Measurements from ENCODE around the gene PPM1M. TPM values are rescaled to one million over a fixed set of nuclear protein-coding genes. Genes with fewer than 3 reads are reported as not detected.
A peak's percentile ranks its signal among the peaks of the same experiment; 100 is the strongest.

Gene PPM1M
- total RNA-seq, 1 donor from 2014 or later: 1.1 TPM

DNA sequence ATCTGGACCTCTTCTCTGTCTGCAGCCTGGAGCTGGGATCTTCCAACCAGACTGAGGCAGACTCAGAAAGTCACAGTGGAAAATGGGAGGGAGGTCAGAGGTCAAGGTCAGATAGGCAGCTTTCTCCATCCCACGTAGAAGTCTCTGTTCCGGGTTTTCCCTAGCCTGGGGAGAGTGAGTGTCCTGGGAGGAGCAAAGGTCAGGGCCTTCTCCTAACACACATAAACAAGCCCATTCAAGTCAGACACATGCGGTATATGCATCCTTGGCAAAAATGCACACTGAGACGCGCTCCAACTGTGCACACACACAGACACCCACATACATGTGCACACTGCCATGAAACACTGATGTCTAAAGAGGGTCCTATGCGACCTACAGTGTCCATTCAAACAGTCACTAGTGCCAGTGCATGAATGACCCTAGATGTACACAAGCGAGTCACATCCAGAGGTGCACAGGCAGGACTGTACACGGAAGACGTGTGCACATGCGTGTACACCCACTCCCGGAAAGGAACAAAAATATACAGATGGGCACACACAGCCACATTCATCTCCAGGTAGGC, 7.3 kb upstream of the PPM1M start:
- Histone ChIP-seq H3K36me3 (no peaks in the 10 kb centered on the region), H3K9ac (no peak overlapping the region), H3K4me1 (peaks cover 8% of the 10 kb centered on the region), H4K20me1 (ENCODE audit: low read depth) (peaks cover 10% of the 10 kb centered on the region), H3F3A (ENCODE audit: low read depth) (no peaks in the 10 kb centered on the region), H3K4me3 (peak overlapping the region; percentile 87), H3K79me2 (ENCODE audit: low read depth) (peaks cover 7% of the 10 kb centered on the region), H2AFZ (replicated peaks) (peak overlapping the region; percentile 90), H3K27ac (no peak overlapping the region), H3K9me3 (ENCODE audit: low read depth) (no peaks in the 10 kb centered on the region), H3K4me2 (peak overlapping the region; percentile 88), H3K27me3 (peaks cover 3% of the 10 kb centered on the region)
- TF ChIP-seq, protein P1, sequence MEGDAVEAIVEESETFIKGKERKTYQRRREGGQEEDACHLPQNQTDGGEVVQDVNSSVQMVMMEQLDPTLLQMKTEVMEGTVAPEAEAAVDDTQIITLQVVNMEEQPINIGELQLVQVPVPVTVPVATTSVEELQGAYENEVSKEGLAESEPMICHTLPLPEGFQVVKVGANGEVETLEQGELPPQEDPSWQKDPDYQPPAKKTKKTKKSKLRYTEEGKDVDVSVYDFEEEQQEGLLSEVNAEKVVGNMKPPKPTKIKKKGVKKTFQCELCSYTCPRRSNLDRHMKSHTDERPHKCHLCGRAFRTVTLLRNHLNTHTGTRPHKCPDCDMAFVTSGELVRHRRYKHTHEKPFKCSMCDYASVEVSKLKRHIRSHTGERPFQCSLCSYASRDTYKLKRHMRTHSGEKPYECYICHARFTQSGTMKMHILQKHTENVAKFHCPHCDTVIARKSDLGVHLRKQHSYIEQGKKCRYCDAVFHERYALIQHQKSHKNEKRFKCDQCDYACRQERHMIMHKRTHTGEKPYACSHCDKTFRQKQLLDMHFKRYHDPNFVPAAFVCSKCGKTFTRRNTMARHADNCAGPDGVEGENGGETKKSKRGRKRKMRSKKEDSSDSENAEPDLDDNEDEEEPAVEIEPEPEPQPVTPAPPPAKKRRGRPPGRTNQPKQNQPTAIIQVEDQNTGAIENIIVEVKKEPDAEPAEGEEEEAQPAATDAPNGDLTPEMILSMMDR (IDR thresholded peaks at IDR 0.05): no peak
- TF ChIP-seq EZH2 (IDR thresholded peaks at IDR 0.05) (no peak), EZH2phosphoT487 (IDR thresholded peaks at IDR 0.05) (no peak)
- Mint-ChIP-seq H3K27ac (peak overlapping the region; percentile 95), H3K36me3 (no peaks in the 10 kb centered on the region), H3K27me3 (ENCODE audit: insufficient read depth, low read depth) (peaks cover 7% of the 10 kb centered on the region), H3K4me1 (peaks cover 29% of the 10 kb centered on the region), H3K9me3 (no peaks in the 10 kb centered on the region), H3K4me3 (peak overlapping the region; percentile 97)
- peak; percentile 37 for DNase-seq (ENCODE audit: low spot score)

DNA sequence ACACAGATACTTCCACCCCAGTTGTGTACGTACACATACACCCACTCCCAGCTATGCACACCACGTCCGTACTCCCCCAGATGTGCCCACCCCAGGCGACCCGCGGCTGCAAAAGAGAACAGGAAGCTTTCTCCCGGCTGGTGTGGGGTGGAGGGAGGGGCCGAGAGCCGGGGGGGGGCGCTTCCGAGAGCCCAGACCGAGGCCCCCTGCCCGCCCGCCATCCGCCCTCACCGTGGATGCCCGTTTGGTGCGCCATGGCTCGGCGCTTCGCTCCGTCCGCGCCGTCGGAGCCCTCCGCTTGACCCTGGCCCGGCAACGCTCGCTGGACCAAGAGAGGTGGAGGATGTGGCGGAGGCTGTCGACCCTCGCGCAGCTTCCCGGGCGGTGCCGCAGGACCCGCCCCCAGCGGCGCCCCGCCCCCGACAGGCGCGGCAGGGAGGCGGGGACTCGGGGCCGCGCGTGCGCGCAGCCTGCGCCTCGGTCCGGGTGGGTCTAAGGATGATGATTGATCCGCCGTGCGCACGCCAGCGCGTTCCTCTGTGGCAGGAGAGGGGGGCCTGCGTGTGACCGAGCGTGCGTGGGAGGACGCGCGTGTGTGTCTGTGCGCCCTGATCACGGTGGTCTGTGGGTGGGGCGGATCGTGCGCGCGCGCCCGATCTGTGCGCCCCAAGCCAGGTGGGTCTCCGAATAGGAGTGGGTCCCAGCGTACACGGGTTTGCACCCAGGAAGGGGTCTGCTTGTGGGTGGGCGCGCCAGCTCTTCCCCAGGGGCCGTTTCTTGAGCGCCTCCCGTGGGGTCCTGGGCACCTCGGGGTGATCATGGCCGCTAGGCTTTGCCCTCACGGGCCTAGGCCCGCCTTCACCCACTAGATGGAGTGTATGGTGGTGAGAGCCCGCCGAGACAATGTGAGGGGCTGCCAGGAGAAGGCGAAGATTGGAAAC, 6.5 kb upstream of the PPM1M start, which contains the start of gene TWF2:
Gene TWF2 (minus strand): TSS at position 398 of the 941 bp plus-strand sequence. CDS start 142 bp downstream, at position 256.
- H3K27ac ChIP-seq: no peak within 1 kb of the TSS
- no peaks in the 10 kb centered on the region for H3K9me3 ChIP-seq (ENCODE audit: low read depth)
- Mint-ChIP-seq H3K36me3 (no peaks in the 10 kb centered on the region), H3K27me3 (ENCODE audit: insufficient read depth, low read depth) (peaks cover 10% of the 10 kb centered on the region), H3K4me3 (peak within 1 kb of the TSS; percentile 97), H3K9me3 (no peaks in the 10 kb centered on the region), H3K4me1 (peaks cover 29% of the 10 kb centered on the region), H3K27ac (peak within 1 kb of the TSS; percentile 95)
- TF ChIP-seq, protein P1 (IDR thresholded peaks at IDR 0.05): peak; percentile 46
- TF ChIP-seq EZH2phosphoT487 (IDR thresholded peaks at IDR 0.05) (no peak), EZH2 (IDR thresholded peaks at IDR 0.05) (no peak)
- no peaks in the 10 kb centered on the region for H3F3A ChIP-seq (ENCODE audit: low read depth)
- no peak within 1 kb of the TSS for H3K9ac ChIP-seq
- H3K36me3 ChIP-seq: no peaks in the 10 kb centered on the region
- peak within 1 kb of the TSS; percentile 87 for H3K4me3 ChIP-seq
- H3K4me2 ChIP-seq: peak within 1 kb of the TSS; percentile 88
- H3K79me2 ChIP-seq (ENCODE audit: low read depth): peaks cover 7% of the 10 kb centered on the region
- peak; percentile 93 for DNase-seq (ENCODE audit: low spot score)
- H3K4me1 ChIP-seq: peaks cover 8% of the 10 kb centered on the region
- peak within 1 kb of the TSS; percentile 90 for H2AFZ ChIP-seq (replicated peaks)
- H4K20me1 ChIP-seq (ENCODE audit: low read depth): peaks cover 10% of the 10 kb centered on the region
- H3K27me3 ChIP-seq: peaks cover 11% of the 10 kb centered on the region

GRCh38 chr3:52240059-52240885, 5.3 kb upstream of the PPM1M start:
- peak overlapping the region; percentile 87 for H3K4me3 ChIP-seq
- DNase-seq (ENCODE audit: low spot score): no peak

More at GRCh38 chr3:52240059-52240885, 5.3 kb upstream of the PPM1M start:
- peaks cover 8% of the 10 kb centered on the region for H3K4me1 ChIP-seq
- H3K9ac ChIP-seq: no peak overlapping the region
- Mint-ChIP-seq H3K4me1 (peaks cover 29% of the 10 kb centered on the region), H3K9me3 (no peaks in the 10 kb centered on the region), H3K36me3 (no peaks in the 10 kb centered on the region), H3K4me3 (peak overlapping the region; percentile 97), H3K27ac (no peak overlapping the region), H3K27me3 (ENCODE audit: insufficient read depth, low read depth) (peaks cover 14% of the 10 kb centered on the region)
- no peaks in the 10 kb centered on the region for H3K36me3 ChIP-seq
- H3K9me3 ChIP-seq (ENCODE audit: low read depth): no peaks in the 10 kb centered on the region
- H3K79me2 ChIP-seq (ENCODE audit: low read depth): peaks cover 7% of the 10 kb centered on the region
- no peak overlapping the region for H2AFZ ChIP-seq (replicated peaks)
- H3K4me2 ChIP-seq: peak overlapping the region; percentile 88
- peaks cover 23% of the 10 kb centered on the region for H3K27me3 ChIP-seq
- H3F3A ChIP-seq (ENCODE audit: low read depth): peaks cover 7% of the 10 kb centered on the region
- H3K27ac ChIP-seq: no peak overlapping the region
- peaks cover 10% of the 10 kb centered on the region for H4K20me1 ChIP-seq (ENCODE audit: low read depth)
- TF ChIP-seq, protein P1 (IDR thresholded peaks at IDR 0.05): no peak
- TF ChIP-seq EZH2phosphoT487 (IDR thresholded peaks at IDR 0.05) (no peak), EZH2 (IDR thresholded peaks at IDR 0.05) (no peak)

Measured in neural progenitor cell (in vitro differentiated cells).